ENCODE measurements around the gene ZC3H8. TPM values are rescaled to one million over a fixed set of nuclear protein-coding genes. Genes with fewer than 3 reads are reported as not detected.
A peak's percentile ranks its signal among the peaks of the same experiment; 100 is the strongest.
"Not testable (repeated sequence)": the region's sequence is repeated elsewhere in the genome, so short reads cannot be mapped to it uniquely, and the experiment has no call there.

Gene ZC3H8
- 1.6 and 5.2 TPM in 2 replicates for total RNA-seq (2014; rRNA removed; shearing (Covaris generic))

DNA sequence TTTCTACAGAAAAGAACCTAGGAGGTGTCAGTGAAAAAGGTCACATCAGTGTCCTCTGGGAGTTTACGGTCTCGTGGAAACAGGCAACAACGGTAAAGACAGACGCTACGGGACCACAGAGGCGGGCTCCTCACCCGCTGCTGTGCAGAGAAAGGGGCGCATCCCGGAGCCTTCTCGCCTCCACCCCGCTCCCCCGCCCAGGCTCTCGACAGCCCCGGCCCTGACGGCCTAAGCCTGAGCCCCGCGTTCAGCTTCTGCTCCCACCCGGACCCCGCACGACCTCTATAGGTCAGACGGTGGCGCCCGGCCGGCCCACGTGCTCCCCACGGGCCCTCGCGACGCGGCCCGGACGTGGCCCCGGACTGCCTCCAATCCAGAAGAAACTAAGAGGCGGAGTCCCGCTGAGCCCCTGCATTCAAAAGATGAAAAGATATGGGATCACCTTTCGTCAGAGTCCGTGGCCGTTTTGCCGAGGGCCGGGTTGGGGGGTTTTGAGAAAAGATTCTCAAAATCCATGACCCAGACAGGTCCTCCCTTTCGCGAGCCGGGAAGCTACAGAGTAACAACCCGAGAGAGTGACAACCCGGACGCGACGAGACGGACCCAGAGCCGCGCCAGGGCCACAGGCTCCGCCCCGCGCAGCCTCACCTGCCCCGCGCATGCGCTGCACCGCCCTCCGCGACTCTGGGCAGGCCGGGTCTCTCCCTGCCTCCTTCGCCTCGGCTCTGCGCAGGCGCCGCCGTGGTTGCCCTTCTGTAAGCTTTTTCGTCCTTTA is at the start of gene ZC3H8:
TSS of gene ZC3H8 (minus strand) at position 577 of the 775 bp plus-strand sequence. CDS start at position 516, 61 bp downstream.
- DNase-seq (ENCODE audit: low read depth), result peak; percentile 86

DNA sequence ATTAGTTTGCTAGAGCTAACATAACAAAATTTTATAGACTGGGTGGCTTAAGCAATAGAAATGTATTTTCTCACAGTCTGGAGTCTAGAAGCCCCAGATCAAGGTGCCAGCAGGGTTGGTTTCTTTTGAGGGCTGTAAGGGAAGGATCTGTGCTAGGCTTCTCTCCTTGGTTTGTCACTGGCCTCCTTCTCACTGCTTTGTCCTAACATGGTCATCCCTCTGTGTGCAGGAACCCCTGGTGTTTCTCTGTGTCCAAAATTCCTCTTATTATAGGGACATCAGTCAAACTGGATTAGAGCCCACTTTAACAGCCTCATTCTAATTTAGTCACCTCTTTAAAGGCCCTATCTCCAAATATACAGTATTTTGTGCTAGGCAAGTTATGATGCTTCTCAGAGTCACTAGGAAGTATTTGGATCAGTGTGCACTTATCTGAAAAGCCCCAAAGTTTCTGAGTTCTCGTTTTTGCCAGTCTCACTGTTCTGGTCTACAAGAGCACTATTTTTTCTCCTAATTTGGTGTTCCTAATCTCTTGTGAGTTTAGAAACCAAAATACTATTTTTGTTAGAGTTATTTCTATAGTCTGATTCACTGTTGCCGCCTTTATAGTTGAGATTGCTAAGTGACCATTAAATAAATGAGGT is 49.6 kb upstream of the ZC3H8 start:
- no peak for DNase-seq (ENCODE audit: low read depth)

GRCh38 chr2:112301973-112302372 is 47.1 kb upstream of the ZC3H8 start:
- DNase-seq (ENCODE audit: low read depth), result no peak

DNA sequence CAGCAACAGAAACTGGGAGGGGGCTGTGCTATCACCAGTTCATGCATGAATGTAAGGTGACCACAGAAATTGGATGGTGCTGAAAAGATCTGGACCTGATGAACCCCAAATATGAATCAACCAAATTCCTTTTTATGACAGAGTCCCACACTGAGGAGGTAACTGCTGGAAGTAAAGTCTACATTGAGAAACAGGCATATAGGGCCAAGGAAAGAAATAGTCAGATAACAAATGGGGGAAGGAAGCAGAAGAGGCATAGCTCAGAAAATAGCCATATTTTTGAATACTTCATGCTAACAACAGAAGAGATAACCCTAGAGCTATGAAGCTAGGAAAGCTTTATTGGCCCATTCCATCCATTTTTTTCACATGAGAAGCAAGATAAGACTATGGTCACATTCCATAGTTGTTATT is 46.3 kb upstream of the ZC3H8 start:
- DNase-seq (ENCODE audit: low read depth), result peak; percentile 58

GRCh38 chr2:112296407-112296806 is 41.6 kb upstream of the ZC3H8 start:
- DNase-seq (ENCODE audit: low read depth), result no peak

GRCh38 chr2:112295407-112296078 is 40.7 kb upstream of the ZC3H8 start:
- DNase-seq (ENCODE audit: low read depth), result no peak

- no peak for DNase-seq (ENCODE audit: low read depth)
Observed at GRCh38 chr2:112293636-112294401, 39.0 kb upstream of the ZC3H8 start.

GRCh38 chr2:112290648-112291047 is 35.8 kb upstream of the ZC3H8 start:
- DNase-seq (ENCODE audit: low read depth), result no peak

DNA sequence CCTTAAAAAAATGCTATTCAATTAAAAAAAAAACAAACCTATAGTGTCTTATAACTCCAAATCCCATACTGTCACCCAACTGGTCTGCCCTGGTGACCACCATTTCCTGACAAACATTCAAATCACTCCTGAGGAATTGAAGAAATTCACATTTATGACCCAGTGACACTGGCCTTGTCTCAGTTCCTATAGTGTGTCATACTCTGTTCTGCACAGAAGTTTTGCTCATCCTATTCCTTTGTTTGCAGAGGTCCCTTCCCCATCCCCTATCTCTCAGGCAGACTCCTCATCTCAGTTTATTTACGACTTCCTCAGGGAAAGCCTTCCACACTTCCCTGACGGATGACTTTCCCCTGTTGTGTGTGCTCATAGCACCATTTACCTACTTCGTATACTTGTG is 35.2 kb upstream of the ZC3H8 start:
- peak; percentile 13 for DNase-seq (ENCODE audit: low read depth)

DNA sequence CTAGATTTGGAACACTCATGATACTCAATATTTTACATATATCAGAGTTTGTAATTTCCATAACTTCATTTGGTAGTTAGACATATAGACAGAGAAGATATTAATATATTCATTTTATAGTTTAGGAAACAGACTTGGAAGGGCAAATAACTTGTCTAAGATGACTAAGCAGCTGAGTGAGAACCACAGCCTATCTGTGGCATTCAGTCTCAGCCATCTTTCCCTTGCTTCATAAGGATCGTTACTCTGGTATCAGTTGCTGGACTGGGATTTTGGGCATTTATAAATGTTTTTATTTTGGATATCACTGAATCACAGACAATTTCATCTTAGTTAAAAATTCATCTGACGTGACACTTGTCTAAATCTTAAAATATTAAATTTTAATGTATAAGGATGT is 28.7 kb upstream of the ZC3H8 start:
- DNase-seq (ENCODE audit: low read depth), result peak; percentile 9

DNA sequence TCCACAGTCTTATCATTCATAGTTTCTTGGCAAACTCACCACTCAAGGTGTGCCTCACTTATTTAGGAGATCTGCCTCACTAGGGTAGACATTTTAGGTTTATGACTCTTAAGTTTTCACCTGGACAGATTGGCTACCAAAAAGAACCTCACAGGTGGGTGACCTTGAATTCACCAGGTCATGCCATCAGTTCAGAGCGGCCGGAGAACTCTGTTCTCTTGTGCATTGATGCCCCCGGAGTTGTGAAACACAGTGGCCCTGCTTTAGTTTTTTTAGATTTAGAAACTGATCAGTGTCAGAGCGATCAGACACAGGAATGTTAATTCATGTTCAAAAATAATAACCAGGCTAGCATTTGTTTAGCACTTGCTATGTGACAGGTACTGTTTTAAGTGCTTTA is 27.2 kb upstream of the ZC3H8 start:
- DNase-seq (ENCODE audit: low read depth), result not testable (repeated sequence)

- no peak for DNase-seq (ENCODE audit: low read depth)
Observed at GRCh38 chr2:112277596-112278220, 22.9 kb upstream of the ZC3H8 start.

DNA sequence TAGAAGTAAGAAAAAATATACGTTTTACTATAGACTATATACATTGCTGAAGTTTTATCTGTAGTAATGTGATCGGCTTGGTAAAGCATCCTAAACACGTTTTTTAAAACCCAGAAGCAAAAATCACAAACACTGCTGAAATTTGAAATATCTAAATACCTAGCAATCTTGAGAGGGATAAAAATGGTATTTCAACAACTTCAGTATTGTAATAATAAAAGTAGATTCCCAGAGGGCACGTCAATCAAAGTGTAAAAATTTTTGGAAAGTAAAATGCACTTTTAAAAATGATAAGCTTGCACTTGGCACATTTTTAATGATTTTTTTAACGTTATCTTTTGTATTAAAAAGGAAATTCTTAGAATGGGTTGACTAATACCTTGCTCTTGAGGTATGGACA is 22.1 kb upstream of the ZC3H8 start:
- DNase-seq (ENCODE audit: low read depth), result no peak

DNA sequence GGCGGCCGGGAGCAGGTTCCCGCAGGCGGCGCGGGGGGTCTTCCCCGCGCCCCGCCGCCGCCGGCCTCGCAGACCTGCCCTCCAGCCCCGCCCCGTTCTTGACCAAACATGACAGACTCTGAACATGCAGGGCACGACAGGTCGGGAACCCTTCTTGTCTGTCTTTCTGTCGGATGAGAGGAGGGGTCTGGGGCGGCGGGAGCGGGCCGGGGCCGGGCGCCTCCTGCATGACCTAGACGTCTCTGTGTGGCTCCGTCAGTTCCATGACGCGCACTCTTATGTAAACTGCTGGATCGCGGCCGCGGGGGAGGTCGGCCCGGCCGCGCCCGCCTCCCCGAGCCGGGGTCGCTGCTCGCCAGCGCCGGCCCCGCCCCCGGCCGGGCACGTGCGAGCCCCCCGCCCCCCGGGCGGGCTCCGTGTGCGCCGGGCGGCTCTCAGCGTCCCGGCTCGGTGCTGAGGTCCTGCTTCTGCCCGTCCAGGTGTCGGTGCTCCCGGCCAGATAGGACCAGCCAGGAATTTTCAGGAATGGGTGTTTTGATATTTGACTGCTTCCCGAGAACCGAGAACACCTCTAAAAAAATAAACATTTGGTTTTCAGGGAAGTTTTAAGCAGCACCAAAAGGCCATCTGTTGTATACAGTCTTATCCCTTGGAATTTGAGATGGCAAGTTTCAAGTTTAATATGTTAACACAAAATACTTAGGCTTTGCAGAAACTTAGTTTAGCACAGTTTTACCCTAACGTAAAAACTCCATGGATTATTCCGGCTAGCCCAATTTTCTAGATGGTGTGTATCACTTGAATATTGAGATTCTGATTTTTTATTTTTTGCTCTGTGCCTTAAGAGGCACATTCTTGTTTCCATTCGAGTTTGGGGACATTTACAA is 21.3 kb upstream of the ZC3H8 start:
- peak; percentile 77 for DNase-seq (ENCODE audit: low read depth)

GRCh38 chr2:112275311-112275886 is 20.6 kb upstream of the ZC3H8 start, which contains the start of gene ZC3H6:
Gene ZC3H6 (plus strand): TSS chr2:112275597. CDS start chr2:112275995, 398 bp downstream.
- DNase-seq (ENCODE audit: low read depth), result peak; percentile 91

DNA sequence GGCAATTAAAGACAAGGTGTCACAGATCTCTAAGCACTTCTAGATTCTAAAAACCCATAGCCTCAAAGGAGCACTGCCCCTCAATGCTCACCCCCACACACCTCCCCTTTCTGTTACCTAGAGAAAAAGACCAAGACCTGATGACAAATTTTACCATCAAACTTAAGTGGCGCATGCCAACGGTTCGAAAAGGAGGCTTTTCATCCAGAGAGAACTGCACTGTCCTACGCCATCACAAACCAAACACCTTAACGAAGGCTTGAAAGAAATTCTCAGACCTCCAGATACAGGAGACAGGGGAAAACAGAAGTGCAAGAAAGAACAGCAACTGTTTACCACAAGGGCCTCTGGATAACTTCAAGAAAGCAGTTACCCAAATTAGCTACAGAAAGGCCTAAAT is 18.5 kb upstream of the ZC3H8 start:
- no peak for DNase-seq (ENCODE audit: low read depth)

- DNase-seq (ENCODE audit: low read depth), result no peak
Observed at GRCh38 chr2:112272669-112273068, 17.8 kb upstream of the ZC3H8 start.

DNA sequence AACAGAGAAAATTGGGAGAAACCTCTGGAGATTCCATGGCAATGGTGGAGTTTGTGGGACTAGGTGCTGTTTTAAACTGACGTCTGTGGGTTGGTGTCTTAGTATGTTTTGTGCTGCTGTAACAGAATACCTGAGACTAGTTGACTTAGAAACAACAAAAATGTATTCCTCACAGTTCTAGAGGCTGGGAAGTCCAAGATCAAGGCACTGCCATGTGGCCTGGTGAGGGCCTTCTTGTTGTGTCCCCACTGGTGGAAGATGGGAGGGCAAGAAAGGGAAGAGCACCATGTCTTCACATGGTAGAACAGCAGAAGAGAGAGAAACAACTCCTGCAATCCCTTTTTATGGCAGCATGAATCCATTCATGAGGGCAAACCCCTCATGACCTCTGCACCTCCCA is 13.7 kb upstream of the ZC3H8 start:
- DNase-seq (ENCODE audit: low read depth), result no peak

- no peak for DNase-seq (ENCODE audit: low read depth)
Observed at GRCh38 chr2:112262876-112263275, 8.0 kb upstream of the ZC3H8 start.

GRCh38 chr2:112260295-112260625 is 5.4 kb upstream of the ZC3H8 start:
- no peak for DNase-seq (ENCODE audit: low read depth)

All from M059J (cell line).